Sigmoid colon (tissue), 7 donors: ENCODE data around the gene LIMS2. TPM values are rescaled to one million over a fixed set of nuclear protein-coding genes. Genes with fewer than 3 reads are reported as not detected.

Source experiments
- DNase-seq: peaks from one replicate; pipeline ENCODE4 v3.0.0-alpha.2; 2019
- H3K27ac ChIP-seq, 4 donors: fragments of 200-600 bp; sonication (generic); one replicate each; pipeline ENCODE4 v1.5.1; 2016 to 2019; ENCODE audit warnings: mild to moderate bottlenecking in 1 of 4
- H3K27me3 ChIP-seq, 3 donors: fragments of 200-600 bp; sonication (generic); one replicate each; pipeline ENCODE4 v1.5.1; 2019; ENCODE audit warnings: mild to moderate bottlenecking in 1 of 3
- H3K36me3 ChIP-seq, 4 donors: fragments of 200-600 bp; sonication (generic); one replicate each; pipeline ENCODE4 v1.5.1; 2016 to 2019
- H3K4me1 ChIP-seq, 4 donors: fragments of 200-600 bp; sonication (generic); one replicate each; pipeline ENCODE4 v1.5.1; 2017 to 2019
- H3K4me3 ChIP-seq, 4 donors: fragments of 200-600 bp; sonication (generic); one replicate each; pipeline ENCODE4 v1.5.1; 2017 to 2019; ENCODE audit warnings: mild to moderate bottlenecking in 2 of 4, moderate library complexity in 1 of 4
- H3K9me3 ChIP-seq, 4 donors: fragments of 200-600 bp in 3 of 4; sonication (generic) in 3 of 4; one replicate each; pipeline versions ENCODE4 v1.5.1 to v1.6.1; 2013 to 2019
- CTCF ChIP-seq, 4 experiments: fragments of 450-650 bp in 3 of 4; fragments of 200-600 bp in 1 of 4; IDR thresholded peaks; one replicate each; pipeline ENCODE4 v1.5.1; 2016 to 2019; ENCODE audit warnings: antibody characterized with exemption in 4 of 4, mild to moderate bottlenecking in 3 of 4, moderate library complexity in 2 of 4
- EP300 ChIP-seq, 4 donors: sonication (generic); formaldehyde crosslinking; IDR thresholded peaks; one replicate each; pipeline ENCODE4 v1.6.1; 2017; ENCODE audit warnings: antibody characterized with exemption in 4 of 4
- POLR2A ChIP-seq, 2 donors: fragments of 450-650 bp; IDR thresholded peaks; one replicate each; pipeline ENCODE4 v1.6.1; 2016; ENCODE audit warnings: antibody characterized with exemption in 2 of 2, mild to moderate bottlenecking in 2 of 2, moderate library complexity in 2 of 2
- POLR2AphosphoS5 ChIP-seq, 4 donors: sonication (generic); formaldehyde crosslinking; IDR thresholded peaks; one replicate each; pipeline ENCODE4 v1.6.1; 2017; ENCODE audit warnings: antibody characterized with exemption in 4 of 4
- WGBS, 2 donors: extraction: QIAGEN DNeasy Blood & Tissue Kit; methylation state at CpG; one replicate each; pipeline ENCODE4 v1.1.7; 2013; 5-methylcytosine and 5-hydroxymethylcytosine counted together
- intact Hi-C: fragments of 100-400 bp; cut with DNase I; formaldehyde crosslinking; loops from one replicate; pipeline ENCODE4 v1.15.1; 2023
- polyA plus RNA-seq, 3 donors: library from polyadenylated mRNA; stranded (reverse); fragments of 200-250 nt; gene quantifications; one replicate each; pipeline ENCODE4 v1.2.3, GENCODE V29; 2013
- total RNA-seq, 4 donors: library from RNA; depleted of rRNA; stranded (reverse); fragments of >200 nt; gene quantifications; one replicate each; pipeline ENCODE4 v1.1.0, GENCODE V29; 2016
- donor health status: healthy with polysubstance abuse.
- donor health status: Bipolar disorder and iron deficiency.
- donor health status: healthy.

Gene LIMS2
- total and polyA plus RNA-seq, 7 donors, result 3.2 to 357 (median 125) TPM

- Histone ChIP-seq H3K4me3 (no peak overlapping the region), H3K36me3 (peaks cover 0 to 2% (median 0%) of the 10 kb centered on the region in 4 donors), H3K4me1 (peaks cover 0 to 86% (median 76%) of the 10 kb centered on the region in 4 donors), H3K9me3 (no peaks in the 10 kb centered on the region), H3K27me3 (no peaks in the 10 kb centered on the region), H3K27ac (peak overlapping the region; percentile 49 to 97 (median 92))
- 69 to 89% methylated on average over 25 of the region's 25 CpGs for WGBS, 2 donors
- intact Hi-C loops, result loop anchor here (10.0 kb wide), 1 partner anchor 52 kb away; no protein-coding TSS in a partner anchor
- DNase-seq, result peak; percentile 76
- no peak for TF ChIP-seq EP300 (IDR thresholded peaks at IDR 0.05)
- TF ChIP-seq POLR2AphosphoS5 (IDR thresholded peaks at IDR 0.05), result peak in 2 of 4 donors; percentile 53 to 64
These were observed 42.5 kb downstream of the LIMS2 start for GRCh38 chr2:127632592-127633489.

GRCh38 chr2:127631997-127632581 lies 43.2 kb downstream of the LIMS2 start:
- Histone ChIP-seq H3K9me3 (no peaks in the 10 kb centered on the region), H3K4me3 (no peak overlapping the region), H3K27me3 (no peaks in the 10 kb centered on the region), H3K4me1 (peaks cover 0 to 78% (median 68%) of the 10 kb centered on the region in 4 donors), H3K27ac (peak overlapping the region; percentile 25 to 97 (median 92)), H3K36me3 (no peaks in the 10 kb centered on the region)
- intact Hi-C loops, result loop anchor here (10.0 kb wide), 1 partner anchor 53 kb away; no protein-coding TSS in a partner anchor
- peak; percentile 81 for DNase-seq
- WGBS, 2 donors, result 82 to 93% methylated on average over 17 of the region's 17 CpGs
- no peak for TF ChIP-seq POLR2A (IDR thresholded peaks at IDR 0.05)
- TF ChIP-seq EP300 (IDR thresholded peaks at IDR 0.05), result no peak
- TF ChIP-seq POLR2AphosphoS5 (IDR thresholded peaks at IDR 0.05), result peak in 2 of 4 donors; percentile 3 to 22

GRCh38 chr2:127631541-127631996 lies 43.8 kb downstream of the LIMS2 start:
- Histone ChIP-seq H3K4me1 (peaks cover 0 to 78% (median 64%) of the 10 kb centered on the region in 4 donors), H3K27me3 (no peaks in the 10 kb centered on the region), H3K9me3 (no peaks in the 10 kb centered on the region), H3K4me3 (no peak overlapping the region), H3K27ac (peak overlapping the region; percentile 25 to 97 (median 92)), H3K36me3 (no peaks in the 10 kb centered on the region)
- peak; percentile 90 for DNase-seq
- intact Hi-C loops, result loop anchor here (10.0 kb wide), 1 partner anchor 53 kb away; no protein-coding TSS in a partner anchor
- 89 to 95% methylated on average over 16 of the region's 16 CpGs for WGBS, 2 donors
- no peak for TF ChIP-seq CTCF (IDR thresholded peaks at IDR 0.05)
- peak in 1 of 4 donors; percentile 18 for TF ChIP-seq EP300 (IDR thresholded peaks at IDR 0.05)
- peak in 3 of 4 donors; percentile 39 to 70 (median 69) for TF ChIP-seq POLR2AphosphoS5 (IDR thresholded peaks at IDR 0.05)
- no peak for TF ChIP-seq POLR2A (IDR thresholded peaks at IDR 0.05)

- DNase-seq, result peak; percentile 77
- peak overlapping the region in 3 of 4 donors; percentile 89 to 97 (median 96) for H3K27ac ChIP-seq
- 94% methylated on average over 25 of the region's 25 CpGs for WGBS, 2 donors
- peak; percentile 44 to 82 (median 66) for TF ChIP-seq POLR2AphosphoS5 (IDR thresholded peaks at IDR 0.05)
- TF ChIP-seq EP300 (IDR thresholded peaks at IDR 0.05), result no peak
- intact Hi-C loops, result loop anchor here (10.0 kb wide), 1 partner anchor 54 kb away; no protein-coding TSS in a partner anchor
- no peaks in the 10 kb centered on the region for H3K9me3 ChIP-seq
- no peaks in the 10 kb centered on the region for H3K36me3 ChIP-seq
- no peaks in the 10 kb centered on the region for H3K27me3 ChIP-seq
- H3K4me3 ChIP-seq, result no peak overlapping the region
- peaks cover 0 to 73% (median 59%) of the 10 kb centered on the region in 4 donors for H3K4me1 ChIP-seq
These were observed 44.3 kb downstream of the LIMS2 start for GRCh38 chr2:127630864-127631540.

- H3K27ac ChIP-seq, result peak overlapping the region in 3 of 4 donors; percentile 89 to 97 (median 96)
- H3K4me3 ChIP-seq, result no peak overlapping the region
- WGBS, 2 donors, result 65 to 74% methylated on average over 10 of the region's 10 CpGs
- no peaks in the 10 kb centered on the region for H3K36me3 ChIP-seq
- peaks cover 0 to 68% (median 54%) of the 10 kb centered on the region in 4 donors for H3K4me1 ChIP-seq
- DNase-seq, result peak; percentile 75
- TF ChIP-seq EP300 (IDR thresholded peaks at IDR 0.05) (no peak), POLR2AphosphoS5 (IDR thresholded peaks at IDR 0.05) (peak in 2 of 4 donors; percentile 52 to 73)
- intact Hi-C loops, result loop anchor here (10.0 kb wide), 1 partner anchor 55 kb away; no protein-coding TSS in a partner anchor
- H3K27me3 ChIP-seq, result no peaks in the 10 kb centered on the region
- no peaks in the 10 kb centered on the region for H3K9me3 ChIP-seq
These were observed 45.0 kb downstream of the LIMS2 start for GRCh38 chr2:127630096-127630863.
